HepG2 (cell line): ENCODE measurements around the gene ELL.
"Not testable (repeated sequence)": the region's sequence is repeated elsewhere in the genome, so short reads cannot be mapped to it uniquely, and the experiment has no call there.

Experiments
- ZBTB8A ChIP-seq: sonication (generic); formaldehyde crosslinking; IDR thresholded peaks from 2 replicates; pipeline ENCODE4 v1.4.0; 2020; ENCODE audit warnings: mild to moderate bottlenecking, low read depth, missing genetic modification reagents, borderline replicate concordance
- ZNF124 ChIP-seq: sonication (generic); formaldehyde crosslinking; IDR thresholded peaks from 2 replicates; pipeline ENCODE4 v1.4.0; 2020; ENCODE audit warnings: missing genetic modification reagents
- ZNF24 ChIP-seq: fragments of 450-650 bp; IDR thresholded peaks from 2 replicates; pipeline ENCODE4 v1.6.1; 2017; ENCODE audit warnings: antibody characterized with exemption, mild to moderate bottlenecking
- TF ChIP-seq, protein P1 (sequence below): sonication (generic); formaldehyde crosslinking; IDR thresholded peaks from 2 replicates; pipeline ENCODE4 v1.5.0; 2020; ENCODE audit warnings: mild to moderate bottlenecking, missing genetic modification reagents, moderate library complexity
- TF ChIP-seq, protein P2 (sequence below): sonication (generic); formaldehyde crosslinking; IDR thresholded peaks from 2 replicates; pipeline ENCODE4 v1.4.0; 2020; ENCODE audit warnings: mild to moderate bottlenecking, missing genetic modification reagents

DNA sequence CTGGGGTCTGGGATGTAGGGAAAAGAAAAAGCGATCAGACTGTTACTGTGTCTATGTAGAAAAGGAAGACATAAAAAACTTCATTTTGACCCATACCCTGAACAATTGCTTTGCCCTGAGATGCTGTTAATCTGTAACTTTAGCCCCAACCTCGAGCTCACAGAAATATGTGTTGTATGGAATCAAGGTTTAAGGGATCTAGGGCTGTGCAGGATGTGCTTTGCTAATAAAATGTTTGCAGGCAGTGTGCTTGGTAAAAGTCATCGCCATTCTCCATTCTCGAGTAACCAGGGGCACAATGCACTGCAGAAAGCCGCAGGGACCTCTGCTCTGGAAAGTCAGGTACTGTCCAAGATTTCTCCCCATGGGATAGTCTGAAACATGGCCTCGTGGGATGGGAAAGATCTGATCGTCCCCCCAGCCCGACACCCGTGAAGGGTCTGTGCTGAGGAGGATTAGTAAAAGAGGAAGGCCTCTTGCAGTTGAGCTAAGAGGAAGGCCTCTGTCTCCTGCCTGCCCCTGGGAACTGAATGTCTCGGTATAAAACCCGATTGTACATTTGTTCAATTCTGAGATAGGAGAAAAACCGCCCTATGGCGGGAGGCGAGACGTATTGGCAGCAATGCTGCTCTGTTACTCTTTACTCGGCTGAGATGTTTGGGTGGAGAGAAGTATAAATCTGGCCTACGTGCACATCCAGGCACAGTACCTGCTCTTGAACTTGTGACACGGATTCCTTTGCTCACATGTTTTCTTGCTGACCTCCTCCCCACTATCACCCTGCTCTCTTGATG lies 119.2 kb downstream of the ELL start:
- TF ChIP-seq, protein P1, sequence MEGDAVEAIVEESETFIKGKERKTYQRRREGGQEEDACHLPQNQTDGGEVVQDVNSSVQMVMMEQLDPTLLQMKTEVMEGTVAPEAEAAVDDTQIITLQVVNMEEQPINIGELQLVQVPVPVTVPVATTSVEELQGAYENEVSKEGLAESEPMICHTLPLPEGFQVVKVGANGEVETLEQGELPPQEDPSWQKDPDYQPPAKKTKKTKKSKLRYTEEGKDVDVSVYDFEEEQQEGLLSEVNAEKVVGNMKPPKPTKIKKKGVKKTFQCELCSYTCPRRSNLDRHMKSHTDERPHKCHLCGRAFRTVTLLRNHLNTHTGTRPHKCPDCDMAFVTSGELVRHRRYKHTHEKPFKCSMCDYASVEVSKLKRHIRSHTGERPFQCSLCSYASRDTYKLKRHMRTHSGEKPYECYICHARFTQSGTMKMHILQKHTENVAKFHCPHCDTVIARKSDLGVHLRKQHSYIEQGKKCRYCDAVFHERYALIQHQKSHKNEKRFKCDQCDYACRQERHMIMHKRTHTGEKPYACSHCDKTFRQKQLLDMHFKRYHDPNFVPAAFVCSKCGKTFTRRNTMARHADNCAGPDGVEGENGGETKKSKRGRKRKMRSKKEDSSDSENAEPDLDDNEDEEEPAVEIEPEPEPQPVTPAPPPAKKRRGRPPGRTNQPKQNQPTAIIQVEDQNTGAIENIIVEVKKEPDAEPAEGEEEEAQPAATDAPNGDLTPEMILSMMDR (CRISPR knock-in tag), result not testable (repeated sequence)
- TF ChIP-seq ZBTB8A (CRISPR knock-in tag); ZNF124 (CRISPR knock-in tag); ZNF24: not testable (repeated sequence)
- TF ChIP-seq, protein P2, sequence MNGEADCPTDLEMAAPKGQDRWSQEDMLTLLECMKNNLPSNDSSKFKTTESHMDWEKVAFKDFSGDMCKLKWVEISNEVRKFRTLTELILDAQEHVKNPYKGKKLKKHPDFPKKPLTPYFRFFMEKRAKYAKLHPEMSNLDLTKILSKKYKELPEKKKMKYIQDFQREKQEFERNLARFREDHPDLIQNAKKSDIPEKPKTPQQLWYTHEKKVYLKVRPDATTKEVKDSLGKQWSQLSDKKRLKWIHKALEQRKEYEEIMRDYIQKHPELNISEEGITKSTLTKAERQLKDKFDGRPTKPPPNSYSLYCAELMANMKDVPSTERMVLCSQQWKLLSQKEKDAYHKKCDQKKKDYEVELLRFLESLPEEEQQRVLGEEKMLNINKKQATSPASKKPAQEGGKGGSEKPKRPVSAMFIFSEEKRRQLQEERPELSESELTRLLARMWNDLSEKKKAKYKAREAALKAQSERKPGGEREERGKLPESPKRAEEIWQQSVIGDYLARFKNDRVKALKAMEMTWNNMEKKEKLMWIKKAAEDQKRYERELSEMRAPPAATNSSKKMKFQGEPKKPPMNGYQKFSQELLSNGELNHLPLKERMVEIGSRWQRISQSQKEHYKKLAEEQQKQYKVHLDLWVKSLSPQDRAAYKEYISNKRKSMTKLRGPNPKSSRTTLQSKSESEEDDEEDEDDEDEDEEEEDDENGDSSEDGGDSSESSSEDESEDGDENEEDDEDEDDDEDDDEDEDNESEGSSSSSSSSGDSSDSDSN (CRISPR knock-in tag), result not testable (repeated sequence)
